HFFc6 (cell line): ENCODE measurements around the gene LIG1. TPM values are rescaled to one million over a fixed set of nuclear protein-coding genes. Genes with fewer than 3 reads are reported as not detected.
A peak's percentile ranks its signal among the peaks of the same experiment; 100 is the strongest.

Experiments
- DNase-seq: peaks from one replicate; pipeline ENCODE4 v3.0.0-alpha.2; 2018
- H3K27ac Mint-ChIP-seq: 2 replicates; pipeline ENCODE4 v1.8.0; 2020; ENCODE audit warnings: mild to moderate bottlenecking, mixed read lengths
- H3K27me3 Mint-ChIP-seq: 2 replicates; pipeline ENCODE4 v1.8.0; 2021; ENCODE audit warnings: mild to moderate bottlenecking, moderate library complexity, mixed read lengths; ENCODE audit not compliant: insufficient read depth
- H3K36me3 Mint-ChIP-seq: 2 replicates; pipeline ENCODE4 v1.8.0; 2021; ENCODE audit warnings: low read depth, mixed read lengths
- H3K4me1 Mint-ChIP-seq: 2 replicates; pipeline ENCODE4 v1.8.0; 2020; ENCODE audit warnings: low read depth, mixed read lengths
- H3K4me3 Mint-ChIP-seq: 2 replicates; pipeline ENCODE4 v1.8.0; 2020; ENCODE audit warnings: mild to moderate bottlenecking, moderate library complexity, mixed read lengths
- H3K9me3 Mint-ChIP-seq: 2 replicates; pipeline ENCODE4 v1.8.0; 2020; ENCODE audit warnings: mild to moderate bottlenecking, mixed read lengths
- CTCF ChIP-seq: fragments of 200-600 bp; sonication (generic); IDR thresholded peaks from 2 replicates; pipeline ENCODE4 v1.5.0; 2021; ENCODE audit warnings: antibody characterized with exemption, mild to moderate bottlenecking
- total RNA-seq, 6 experiments: library from RNA; stranded (reverse); fragmentation: NEBNext Ultra II Directional; extraction: Animal tissue kit (Norgen Biotek cat#: 25700); gene quantifications; 2 replicates in 1 of 6; 3 replicates in 5 of 6; pipeline ENCODE4 v1.2.3, GENCODE V29; 2021

LIG1 gene
- total RNA-seq, 6 experiments from 2014 or later, result 25.9 to 55.8 (median 48.1) TPM

- no peak for TF ChIP-seq CTCF
These were observed 5.4 kb upstream of the LIG1 start for GRCh38 chr19:48175578-48175977.

DNA sequence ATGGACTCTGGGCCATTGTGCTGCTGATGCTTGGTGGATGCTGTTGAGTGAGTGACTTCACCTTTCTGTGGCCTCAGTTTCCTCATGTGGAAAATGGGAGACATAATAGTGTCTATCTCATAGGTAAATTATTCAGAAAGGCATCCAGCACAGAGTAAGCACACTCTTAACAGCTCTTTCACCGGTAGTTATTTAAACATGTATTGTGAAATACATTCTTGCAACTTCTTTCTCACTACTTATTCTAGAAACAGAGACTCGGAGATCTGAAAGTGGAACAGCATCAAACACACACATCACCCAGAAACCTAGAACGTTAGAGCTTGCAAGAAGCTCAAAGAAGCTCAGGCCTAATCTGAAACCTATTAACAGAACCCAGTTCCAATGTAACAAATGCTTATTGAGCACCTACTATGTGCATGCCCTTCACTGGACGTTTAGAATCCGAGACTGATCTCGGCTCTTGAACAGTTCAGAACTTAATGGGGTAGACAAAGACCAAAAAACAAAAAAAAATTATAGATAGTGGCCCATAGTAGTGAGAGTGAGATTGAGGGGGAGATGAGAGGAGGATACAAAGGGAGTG, 4.4 kb upstream of the LIG1 start:
- Mint-ChIP-seq H3K27ac (no peak overlapping the region), H3K4me3 (no peak overlapping the region), H3K4me1 (peaks cover 9% of the 10 kb centered on the region), H3K9me3 (no peaks in the 10 kb centered on the region), H3K27me3 (peaks cover 2% of the 10 kb centered on the region; the same call in 1 of the 2 replicates), H3K36me3 (peaks cover 35% of the 10 kb centered on the region)
- no peak for TF ChIP-seq CTCF
- no peak for DNase-seq

More at GRCh38 chr19:48175578-48175977, 5.4 kb upstream of the LIG1 start:
- H3K4me1 Mint-ChIP-seq, result peaks cover 9% of the 10 kb centered on the region
- H3K27me3 Mint-ChIP-seq, result peaks cover 2% of the 10 kb centered on the region; the same call in 1 of the 2 replicates
- no peak overlapping the region for H3K4me3 Mint-ChIP-seq
- no peaks in the 10 kb centered on the region for H3K9me3 Mint-ChIP-seq
- H3K27ac Mint-ChIP-seq, result no peak overlapping the region
- no peak for DNase-seq
- peaks cover 44% of the 10 kb centered on the region for H3K36me3 Mint-ChIP-seq

DNA sequence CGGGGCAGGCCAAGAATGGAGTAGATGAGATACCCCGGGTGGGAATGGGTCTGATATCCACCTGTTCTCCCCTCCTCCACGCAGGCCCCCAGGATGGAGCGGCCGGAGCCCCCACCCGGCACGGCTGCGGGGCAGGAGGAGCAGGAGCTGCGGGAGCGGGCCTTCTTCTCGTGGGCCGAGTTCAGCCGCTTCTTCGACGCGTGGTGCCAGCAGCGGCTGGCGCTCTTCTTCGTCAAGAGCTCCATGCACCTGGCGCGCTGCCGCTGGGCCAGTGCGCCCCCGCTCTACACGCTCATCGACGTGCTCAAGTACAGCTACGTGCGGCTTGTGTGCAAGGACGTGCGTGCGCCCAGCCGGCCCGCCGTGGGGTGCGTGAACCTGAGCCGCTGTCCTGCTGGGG, 1.6 kb upstream of the LIG1 start:
- TF ChIP-seq CTCF, result no peak
- DNase-seq, result no peak
- H3K4me1 Mint-ChIP-seq, result peaks cover 17% of the 10 kb centered on the region
- H3K36me3 Mint-ChIP-seq, result peaks cover 27% of the 10 kb centered on the region
- no peak overlapping the region for H3K27ac Mint-ChIP-seq
- peaks cover 2% of the 10 kb centered on the region; the same call in 1 of the 2 replicates for H3K27me3 Mint-ChIP-seq
- H3K9me3 Mint-ChIP-seq, result no peaks in the 10 kb centered on the region
- peak overlapping the region; percentile 91 for H3K4me3 Mint-ChIP-seq

DNA sequence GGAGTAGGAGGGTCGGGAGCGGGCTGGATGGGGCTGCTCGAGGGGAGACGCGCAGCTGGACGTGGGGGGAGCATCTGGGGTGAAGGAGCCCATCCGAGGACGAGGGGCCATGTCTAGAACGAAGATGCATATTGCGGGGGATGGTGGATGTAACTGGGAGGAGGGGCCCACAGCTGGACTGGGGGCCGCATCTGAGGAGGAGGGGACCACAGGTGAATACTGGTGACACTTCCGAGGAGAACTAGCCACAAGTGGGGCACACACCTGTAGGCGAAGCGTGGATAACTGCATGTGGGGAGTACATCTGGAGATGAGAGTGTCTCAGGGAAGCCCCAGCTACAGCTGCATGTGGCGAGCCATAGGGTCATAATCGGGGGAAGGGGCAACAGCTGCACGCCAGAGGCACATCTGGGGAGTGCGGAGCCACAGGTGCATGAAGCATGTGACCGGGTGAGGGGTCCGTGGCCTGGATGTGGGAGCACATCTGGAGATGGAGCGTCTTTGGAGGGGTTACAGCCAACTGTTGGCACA, 738 bp upstream of the LIG1 start:
- no peak for TF ChIP-seq CTCF
- Mint-ChIP-seq H3K27me3 (no peaks in the 10 kb centered on the region), H3K9me3 (no peaks in the 10 kb centered on the region), H3K4me1 (peaks cover 17% of the 10 kb centered on the region), H3K36me3 (peaks cover 27% of the 10 kb centered on the region), H3K27ac (peak overlapping the region; percentile 89), H3K4me3 (peak overlapping the region; percentile 91)
- no peak for DNase-seq

- peak overlapping the region; percentile 89 for H3K27ac Mint-ChIP-seq
- peaks cover 18% of the 10 kb centered on the region for H3K36me3 Mint-ChIP-seq
- no peak for TF ChIP-seq CTCF
- H3K4me3 Mint-ChIP-seq, result peak overlapping the region; percentile 91
- H3K4me1 Mint-ChIP-seq, result peaks cover 17% of the 10 kb centered on the region
- peak; percentile 40 for DNase-seq
- H3K27me3 Mint-ChIP-seq, result no peaks in the 10 kb centered on the region
- no peaks in the 10 kb centered on the region for H3K9me3 Mint-ChIP-seq
These were observed 586 bp downstream of the LIG1 start for GRCh38 chr19:48169578-48169938.
